H1 (cell line): ENCODE results near the gene EBLN2.

Experiments used
- CHD2 ChIP-seq: IDR thresholded peaks from 2 replicates; pipeline ENCODE4 v1.6.1; 2012; ENCODE audit warnings: low read length, improper control_type of control experiment
- CREB1 ChIP-seq: IDR thresholded peaks from 2 replicates; pipeline ENCODE4 v1.6.1; 2012; ENCODE audit warnings: inconsistent platforms
- CTCF ChIP-seq, 3 experiments: IDR thresholded peaks; 1 replicate in 2 of 3; 2 replicates in 1 of 3; pipeline versions ENCODE4 v1.5.1 to v1.6.1; 2011; ENCODE audit warnings: low read length in 3 of 3, mild to moderate bottlenecking in 3 of 3, inconsistent platforms in 2 of 3, low read depth in 1 of 3, moderate library complexity in 1 of 3; ENCODE audit not compliant: insufficient read depth in 1 of 3; ENCODE audit errors: control extremely low read depth in 1 of 3
- E2F6 ChIP-seq: IDR thresholded peaks from 2 replicates; pipeline ENCODE4 v1.6.1; 2012; ENCODE audit warnings: inconsistent platforms
- EP300 ChIP-seq, 2 experiments: IDR thresholded peaks; 1 replicate in 1 of 2; 2 replicates in 1 of 2; pipeline ENCODE4 v1.6.1; 2011 to 2012; ENCODE audit warnings: low read depth in 2 of 2, low read length in 2 of 2, mild to moderate bottlenecking in 2 of 2, borderline replicate concordance in 1 of 2, inconsistent platforms in 1 of 2, moderate library complexity in 1 of 2
- EZH2 ChIP-seq: fragments of 200-600 bp; sonication (generic); IDR thresholded peaks from 2 replicates; pipeline ENCODE4 v1.7.1; 2012; ENCODE audit warnings: low read depth, mild to moderate bottlenecking, moderate library complexity, low read length, inconsistent platforms; ENCODE audit not compliant: severe bottlenecking
- POLR2AphosphoS5 ChIP-seq: IDR thresholded peaks from 2 replicates; pipeline ENCODE4 v1.6.1; 2011; ENCODE audit warnings: low read depth, low read length
- SUZ12 ChIP-seq: fragments of 200-600 bp; sonication (generic); IDR thresholded peaks from 2 replicates; pipeline ENCODE4 v1.6.1; 2012; ENCODE audit warnings: mild to moderate bottlenecking, inconsistent platforms, low read length, moderate library complexity, mixed read lengths
- ZNF274 ChIP-seq: IDR thresholded peaks from 2 replicates; pipeline ENCODE4 v1.7.0; 2012; ENCODE audit warnings: low read length, borderline replicate concordance; ENCODE audit errors: extremely low read depth

- no peak for TF ChIP-seq CTCF (IDR thresholded peaks at IDR 0.05; ENCODE audit: control extremely low read depth in 1 of 3, insufficient read depth in 1 of 3, low read depth in 1 of 3, low read length in 3 of 3)
- TF ChIP-seq POLR2AphosphoS5: no peak
- TF ChIP-seq E2F6: no peak
- no peak for TF ChIP-seq ZNF274
- no peak for TF ChIP-seq CREB1
- TF ChIP-seq EZH2: no peak
- no peak for TF ChIP-seq EP300 (IDR thresholded peaks at IDR 0.05; ENCODE audit: borderline replicate concordance in 1 of 2, low read depth in 2 of 2, low read length in 2 of 2)
- TF ChIP-seq CHD2: no peak
- TF ChIP-seq SUZ12: no peak
Measured at GRCh38 chr3:73096169-73096568, 34.7 kb downstream of the EBLN2 start.
